GM12875 (cell line): ENCODE results near the gene LRRC4C.

ENCODE experiments used
- H3K4me3 ChIP-seq: one replicate; pipeline ENCODE4 v1.5.1; 2011; ENCODE audit warnings: low read depth, low read length, control low read depth
- TF ChIP-seq, protein P1 (sequence below): IDR thresholded peaks from 2 replicates; pipeline ENCODE4 v1.5.1; 2011; ENCODE audit warnings: low read depth, mild to moderate bottlenecking, control low read depth, inconsistent platforms, low read length, moderate library complexity, borderline replicate concordance; ENCODE audit not compliant: insufficient read depth

LRRC4C gene

DNA sequence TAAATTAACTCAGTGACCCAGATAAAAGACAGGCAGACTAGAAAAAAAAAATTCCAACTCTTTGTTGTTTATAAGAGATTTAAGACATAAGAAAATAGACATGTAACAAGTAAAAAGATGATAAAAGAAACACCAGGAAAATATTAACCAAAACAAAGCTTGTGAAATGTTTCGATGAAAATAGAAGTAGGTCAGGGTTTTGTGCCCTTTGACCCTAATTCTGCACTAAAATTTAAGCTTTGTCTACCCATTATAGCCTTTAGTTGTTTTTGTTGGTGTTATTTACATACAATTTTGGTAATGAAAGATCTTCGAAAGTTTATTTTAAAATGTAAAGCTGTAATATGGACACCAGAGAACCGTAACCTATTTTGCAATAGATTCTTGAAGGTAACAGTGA, 75.7 kb downstream of the LRRC4C start:
- H3K4me3 ChIP-seq: no peak overlapping the region
- TF ChIP-seq, protein P1, sequence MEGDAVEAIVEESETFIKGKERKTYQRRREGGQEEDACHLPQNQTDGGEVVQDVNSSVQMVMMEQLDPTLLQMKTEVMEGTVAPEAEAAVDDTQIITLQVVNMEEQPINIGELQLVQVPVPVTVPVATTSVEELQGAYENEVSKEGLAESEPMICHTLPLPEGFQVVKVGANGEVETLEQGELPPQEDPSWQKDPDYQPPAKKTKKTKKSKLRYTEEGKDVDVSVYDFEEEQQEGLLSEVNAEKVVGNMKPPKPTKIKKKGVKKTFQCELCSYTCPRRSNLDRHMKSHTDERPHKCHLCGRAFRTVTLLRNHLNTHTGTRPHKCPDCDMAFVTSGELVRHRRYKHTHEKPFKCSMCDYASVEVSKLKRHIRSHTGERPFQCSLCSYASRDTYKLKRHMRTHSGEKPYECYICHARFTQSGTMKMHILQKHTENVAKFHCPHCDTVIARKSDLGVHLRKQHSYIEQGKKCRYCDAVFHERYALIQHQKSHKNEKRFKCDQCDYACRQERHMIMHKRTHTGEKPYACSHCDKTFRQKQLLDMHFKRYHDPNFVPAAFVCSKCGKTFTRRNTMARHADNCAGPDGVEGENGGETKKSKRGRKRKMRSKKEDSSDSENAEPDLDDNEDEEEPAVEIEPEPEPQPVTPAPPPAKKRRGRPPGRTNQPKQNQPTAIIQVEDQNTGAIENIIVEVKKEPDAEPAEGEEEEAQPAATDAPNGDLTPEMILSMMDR: no peak

DNA sequence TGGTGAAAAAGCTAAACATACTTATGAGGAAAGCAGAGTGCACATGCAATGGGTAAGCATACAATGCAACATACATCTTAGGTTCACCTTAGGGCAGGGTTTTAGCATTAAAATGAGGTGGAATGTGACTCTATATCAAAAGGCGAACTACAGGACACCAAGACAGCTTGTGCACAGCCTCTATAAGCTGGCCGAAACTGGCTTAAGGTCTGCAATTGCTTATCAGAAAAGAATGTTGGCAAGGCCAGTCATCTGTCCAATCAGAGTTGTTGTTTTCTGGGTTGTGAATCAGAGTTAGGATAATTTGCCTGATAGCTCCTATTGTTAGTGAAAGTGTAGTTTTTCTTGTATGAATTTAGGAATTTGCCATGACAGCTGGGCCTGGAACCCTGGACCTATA, 76.5 kb downstream of the LRRC4C start:
- TF ChIP-seq, protein P1: no peak
- H3K4me3 ChIP-seq: no peak overlapping the region

DNA sequence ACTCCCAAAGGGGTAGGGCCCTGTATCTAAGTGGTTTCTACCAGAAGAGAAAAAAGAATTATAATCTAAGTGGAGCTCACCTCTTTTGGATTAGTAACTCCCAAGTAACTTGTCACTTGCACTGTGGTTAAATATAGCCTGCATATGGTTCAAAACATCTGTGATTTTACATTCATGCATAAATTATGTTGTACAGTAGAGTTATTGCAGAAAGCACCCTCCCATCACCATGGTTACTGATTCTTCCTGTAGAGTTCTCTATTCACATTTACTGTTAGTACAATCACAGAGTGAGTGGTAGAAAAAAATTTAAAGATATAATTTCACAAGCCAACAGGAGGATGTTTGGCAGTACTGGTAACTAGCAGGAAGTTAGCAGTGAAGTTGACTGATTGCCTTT, 80.4 kb downstream of the LRRC4C start:
- TF ChIP-seq, protein P1: no peak
- H3K4me3 ChIP-seq: no peak overlapping the region

GRCh38 chr11:41377709-41378394, 81.6 kb downstream of the LRRC4C start:
- TF ChIP-seq, protein P1: no peak
- H3K4me3 ChIP-seq: no peak overlapping the region

GRCh38 chr11:41351825-41352224, 107.6 kb downstream of the LRRC4C start:
- TF ChIP-seq, protein P1: no peak
- no peak overlapping the region for H3K4me3 ChIP-seq

DNA sequence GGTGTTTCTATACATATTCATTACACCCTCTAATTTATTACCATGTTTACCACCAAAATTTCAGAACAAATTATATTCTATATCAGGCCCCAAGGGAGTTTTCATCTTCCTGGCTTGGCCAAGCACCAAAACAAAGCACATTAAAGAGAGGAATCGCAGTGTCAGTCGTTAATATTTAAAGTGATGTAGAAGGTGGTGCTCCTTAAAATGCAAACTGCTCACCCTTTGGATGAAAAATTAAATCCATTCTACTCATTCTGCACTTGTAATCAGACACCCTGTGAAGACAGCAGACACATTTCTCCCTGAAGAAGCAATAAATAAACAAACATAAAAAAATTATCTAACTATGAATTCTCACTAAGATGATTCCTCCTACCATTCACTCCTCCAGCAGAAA, 113.4 kb downstream of the LRRC4C start:
- TF ChIP-seq, protein P1: no peak
- H3K4me3 ChIP-seq: no peak overlapping the region
